Osteoblast (primary cell): Measurements from ENCODE around the gene RAP1GAP. TPM values are rescaled to one million over a fixed set of nuclear protein-coding genes. Genes with fewer than 3 reads are reported as not detected.

Experiments used
- DNase-seq: peaks from one replicate; pipeline ENCODE4 v3.0.0; 2011; ENCODE audit warnings: low spot score, mixed read lengths; ENCODE audit not compliant: insufficient read length; ENCODE audit errors: missing footprints
- H2AFZ ChIP-seq: 2 replicates; pipeline ENCODE4 v1.6.0; 2011; ENCODE audit warnings: mild to moderate bottlenecking, low read length
- H3K27ac ChIP-seq: 2 replicates; pipeline ENCODE4 v1.5.1; 2011; ENCODE audit warnings: mild to moderate bottlenecking, low read depth, low read length, moderate library complexity
- H3K27me3 ChIP-seq: 2 replicates; pipeline ENCODE4 v1.6.0; 2012; ENCODE audit warnings: mild to moderate bottlenecking, control low read depth, inconsistent platforms, low read length, moderate library complexity; ENCODE audit not compliant: insufficient read depth
- H3K36me3 ChIP-seq: 2 replicates; pipeline ENCODE4 v1.5.1; 2011; ENCODE audit warnings: mild to moderate bottlenecking, low read length, control low read depth, moderate library complexity; ENCODE audit not compliant: insufficient read depth
- H3K4me1 ChIP-seq: 2 replicates; pipeline ENCODE4 v1.5.1; 2011; ENCODE audit warnings: mild to moderate bottlenecking, low read length, control low read depth, moderate library complexity; ENCODE audit not compliant: insufficient read depth
- H3K4me2 ChIP-seq: 2 replicates; pipeline ENCODE4 v1.6.0; 2011; ENCODE audit warnings: mild to moderate bottlenecking, low read length; ENCODE audit not compliant: insufficient read depth
- H3K4me3 ChIP-seq: fragments of 200-600 bp; sonication (generic); 3 replicates; pipeline ENCODE4 v1.5.1; 2012; ENCODE audit warnings: mild to moderate bottlenecking, low read length, inconsistent platforms; ENCODE audit not compliant: insufficient read depth
- H3K79me2 ChIP-seq: 2 replicates; pipeline ENCODE4 v1.6.0; 2012; ENCODE audit warnings: mild to moderate bottlenecking, low read length, control low read depth, inconsistent platforms; ENCODE audit not compliant: insufficient read depth
- H3K9me3 ChIP-seq: 2 replicates; pipeline ENCODE4 v1.5.1; 2011; ENCODE audit warnings: low read depth, low read length, control low read depth
- H4K20me1 ChIP-seq: 2 replicates; pipeline ENCODE4 v1.6.0; 2012; ENCODE audit warnings: mild to moderate bottlenecking, low read length, control low read depth; ENCODE audit not compliant: insufficient read depth
- CTCF ChIP-seq: IDR thresholded peaks from 2 replicates; pipeline ENCODE4 v1.5.1; 2011; ENCODE audit warnings: mild to moderate bottlenecking, low read depth, low read length, moderate library complexity; ENCODE audit errors: extremely low read depth
- total RNA-seq: library from RNA; depleted of rRNA; stranded (reverse); fragments of >200 nt; gene quantifications from 2 replicates; pipeline ENCODE4 v1.2.3, GENCODE V29; 2012

RAP1GAP gene
- total RNA-seq, 1 donor: under 0.01 TPM

DNA sequence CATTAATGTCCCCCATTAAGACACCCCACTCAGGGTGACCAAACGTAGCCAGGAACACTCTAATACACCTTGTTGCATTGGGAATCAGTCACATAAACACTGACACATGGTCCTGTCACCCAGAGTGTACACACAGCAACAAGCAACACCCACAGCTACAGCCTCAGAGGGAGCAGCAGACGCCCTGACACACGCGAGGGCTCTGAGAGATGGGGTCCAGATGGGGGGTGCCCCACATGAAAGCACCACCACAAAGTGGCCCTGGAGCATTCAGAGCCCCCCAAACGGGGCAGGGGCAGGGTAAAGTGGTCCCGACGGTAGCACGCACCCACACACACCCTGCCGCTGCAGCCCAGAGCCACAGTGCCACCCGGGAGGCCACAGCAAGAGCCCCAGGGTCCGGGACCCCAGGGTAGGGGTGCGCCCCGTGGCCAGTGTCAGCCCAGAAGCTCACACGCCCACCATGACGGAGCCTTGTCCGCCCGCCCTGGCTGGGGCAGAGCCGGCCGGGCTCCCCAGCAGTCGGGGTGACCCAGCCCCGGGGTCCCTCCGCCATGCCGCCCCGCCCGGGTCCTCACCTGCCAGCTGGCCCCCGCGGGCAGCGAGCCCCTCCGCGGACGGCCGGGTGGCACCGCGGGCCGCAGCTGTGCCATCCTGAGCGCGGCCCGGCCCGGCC, 47.3 kb downstream of the RAP1GAP start:
- Histone ChIP-seq H3K27ac (no peak overlapping the region), H3K4me1 (no peaks in the 10 kb centered on the region), H3K36me3 (no peaks in the 10 kb centered on the region), H3K9me3 (no peaks in the 10 kb centered on the region), H3K4me3 (no peak overlapping the region), H3K79me2 (no peaks in the 10 kb centered on the region), H4K20me1 (no peaks in the 10 kb centered on the region), H3K4me2 (no peak overlapping the region), H2AFZ (no peak overlapping the region), H3K27me3 (peaks cover 34% of the 10 kb centered on the region)
- DNase-seq: peak; percentile 88
- no peak for TF ChIP-seq CTCF

DNA sequence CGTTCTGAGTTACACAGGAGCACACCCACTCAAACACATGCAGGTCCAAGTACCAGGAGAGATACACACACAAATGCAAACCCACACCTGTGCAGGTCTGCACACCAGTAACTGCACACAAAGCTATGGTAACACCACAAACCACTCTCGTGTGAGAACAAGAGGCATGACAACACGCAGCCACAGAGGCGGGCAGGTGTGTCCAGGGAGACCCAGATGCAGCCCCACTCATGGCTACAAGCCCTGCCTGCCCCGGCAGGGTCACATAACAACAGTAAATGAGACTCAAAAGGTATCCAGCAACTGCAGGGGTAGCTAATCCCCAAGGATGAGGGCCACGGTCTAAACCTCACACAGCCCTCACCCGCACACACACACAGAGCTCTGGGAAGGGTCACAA, 48.1 kb downstream of the RAP1GAP start:
- Histone ChIP-seq H3K4me3 (no peak overlapping the region), H3K27ac (no peak overlapping the region), H2AFZ (no peak overlapping the region), H3K27me3 (peaks cover 34% of the 10 kb centered on the region), H3K4me2 (no peak overlapping the region), H3K79me2 (no peaks in the 10 kb centered on the region), H3K36me3 (no peaks in the 10 kb centered on the region), H3K4me1 (no peaks in the 10 kb centered on the region), H4K20me1 (no peaks in the 10 kb centered on the region), H3K9me3 (no peaks in the 10 kb centered on the region)
- no peak for DNase-seq
- TF ChIP-seq CTCF: no peak

GRCh38 chr1:21620496-21620895, 48.7 kb downstream of the RAP1GAP start:
- Histone ChIP-seq H3K36me3 (no peaks in the 10 kb centered on the region), H3K4me1 (no peaks in the 10 kb centered on the region), H3K27me3 (peaks cover 34% of the 10 kb centered on the region), H4K20me1 (no peaks in the 10 kb centered on the region), H3K79me2 (no peaks in the 10 kb centered on the region), H3K4me2 (no peak overlapping the region), H3K4me3 (no peak overlapping the region), H3K9me3 (no peaks in the 10 kb centered on the region), H2AFZ (no peak overlapping the region), H3K27ac (no peak overlapping the region)
- DNase-seq: no peak
- TF ChIP-seq CTCF: no peak

DNA sequence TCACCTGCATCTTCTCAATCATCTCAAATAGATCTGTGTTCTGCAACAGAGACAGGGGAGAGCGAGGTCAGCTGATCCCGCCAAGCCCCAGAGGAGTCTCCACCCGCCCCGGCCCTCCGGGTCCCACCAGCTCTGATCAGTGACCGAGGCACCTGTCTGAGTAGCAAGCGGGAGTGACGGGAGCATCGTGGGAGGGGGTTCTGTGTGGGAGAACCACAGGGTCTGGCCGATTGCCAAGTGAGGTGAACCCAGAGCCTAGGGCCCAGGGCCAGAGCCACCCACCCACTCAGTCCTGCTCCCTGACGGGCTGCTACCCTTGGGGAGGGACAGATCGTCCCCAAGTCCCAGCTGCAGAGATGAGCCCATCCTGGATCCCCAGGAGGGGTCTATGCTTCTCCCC, 49.1 kb downstream of the RAP1GAP start:
- Histone ChIP-seq H2AFZ (no peak overlapping the region), H3K36me3 (no peaks in the 10 kb centered on the region), H3K27me3 (peaks cover 34% of the 10 kb centered on the region), H3K9me3 (no peaks in the 10 kb centered on the region), H3K4me2 (no peak overlapping the region), H3K4me3 (no peak overlapping the region), H4K20me1 (no peaks in the 10 kb centered on the region), H3K4me1 (no peaks in the 10 kb centered on the region), H3K27ac (no peak overlapping the region), H3K79me2 (no peaks in the 10 kb centered on the region)
- TF ChIP-seq CTCF: no peak
- DNase-seq: no peak
